ENCODE data around the gene PCDHGA9. TPM values are rescaled to one million over a fixed set of nuclear protein-coding genes. Genes with fewer than 3 reads are reported as not detected.

The PCDHGA9 gene
- total and polyA plus RNA-seq, 2 of the 8 experiments (the other 6 are each of a cell fraction or from before 2014, with no cell fraction given), result 0.79 to 1.1 TPM

- TF ChIP-seq ATF2 (IDR thresholded peaks at IDR 0.05; ENCODE audit: low read length) (no peak), E2F6 (IDR thresholded peaks at IDR 0.05) (no peak), TCF12 (IDR thresholded peaks at IDR 0.05; ENCODE audit: low read depth, low read length) (no peak), POLR2AphosphoS5 (IDR thresholded peaks at IDR 0.05; ENCODE audit: low read depth, low read length) (no peak), RAD21 (IDR thresholded peaks at IDR 0.05 in 1 of 2, conservative IDR thresholded peaks at IDR 0.05 in 1 of 2; ENCODE audit: low read depth in 2 of 2, low read length in 2 of 2) (no peak), BRCA1 (IDR thresholded peaks at IDR 0.05; ENCODE audit: low read depth, low read length) (no peak)
Measured at GRCh38 chr5:141382469-141383294, 19.9 kb upstream of the PCDHGA9 start, which contains the start of gene PCDHGA7 (continued).

Data from H1 (cell line).